ENCODE data around the gene UNKL. TPM values are rescaled to one million over a fixed set of nuclear protein-coding genes. Genes with fewer than 3 reads are reported as not detected.

UNKL gene
- total RNA-seq, 1 experiment from 2014 or later = 112 TPM

DNA sequence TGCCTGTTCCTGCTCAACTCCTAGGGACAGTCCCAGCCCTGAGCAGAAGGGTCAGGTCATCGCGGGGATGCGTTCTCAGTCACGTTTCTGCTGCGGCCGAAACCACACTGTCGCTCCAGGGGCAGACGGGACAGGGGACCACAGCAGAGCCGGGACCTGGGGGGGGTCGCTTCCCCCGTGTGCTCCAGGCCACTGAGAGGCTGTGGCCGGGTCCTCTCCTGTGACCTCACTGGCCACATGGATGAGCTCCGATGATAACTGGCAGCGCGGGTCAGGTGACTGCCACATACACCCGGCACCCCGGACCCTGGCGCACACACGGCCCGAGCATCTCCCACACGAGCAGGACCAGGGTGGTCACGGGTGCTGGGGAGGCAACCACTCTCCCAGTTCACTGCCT is 50.0 kb downstream of the UNKL start:
- CTCF ChIA-PET = interaction anchor here (0.6 kb wide), 1 partner anchor 14 kb away, joined by 6 read pairs; no protein-coding TSS in a partner anchor
- no TSS peak for BruUV-seq (replicated peaks)
- Histone ChIP-seq H3K4me1 (replicated peaks; ENCODE audit: insufficient read depth) (no peaks in the 10 kb centered on the region), H2AFZ (no peak overlapping the region), H3K4me2 (no peak overlapping the region), H3K9me2 (ENCODE audit: insufficient read depth) (no peaks in the 10 kb centered on the region), H3K36me3 (ENCODE audit: low read depth) (peaks cover 19% of the 10 kb centered on the region), H3K27me3 (ENCODE audit: insufficient read depth, low read depth) (no peaks in the 10 kb centered on the region), H3K4me3 (no peak overlapping the region), H3K27ac (no peak overlapping the region), H3K9me3 (ENCODE audit: insufficient read depth, low read depth) (no peaks in the 10 kb centered on the region), H3F3A (ENCODE audit: insufficient read depth, low read depth) (peaks cover 38% of the 10 kb centered on the region; the same call in 1 of the 2 replicates), H3K79me2 (ENCODE audit: low read depth) (peaks cover 25% of the 10 kb centered on the region), H4K20me1 (ENCODE audit: insufficient read depth) (peaks cover 24% of the 10 kb centered on the region)
- TF ChIP-seq CTCF (conservative IDR thresholded peaks at IDR 0.05) = no peak
- no peak for TF ChIP-seq EZH2 (IDR thresholded peaks at IDR 0.05; ENCODE audit: low read depth)
- POLR2A ChIA-PET (ENCODE audit: unreplicated experiment) = no interaction called here
- intact Hi-C loops (cut with micrococcal nuclease; ENCODE audit: unreplicated experiment) = no loop called here
- DNase-seq = no peak

GRCh38 chr16:1363501-1364041 is 50.9 kb downstream of the UNKL start:
- CTCF ChIA-PET = interaction anchor here (0.5 kb wide), 1 partner anchor 8 kb away, joined by 4 read pairs; no protein-coding TSS in a partner anchor
- H2AFZ ChIP-seq = no peak overlapping the region
- H3K9me2 ChIP-seq (ENCODE audit: insufficient read depth) = no peaks in the 10 kb centered on the region
- H4K20me1 ChIP-seq (ENCODE audit: insufficient read depth) = peaks cover 28% of the 10 kb centered on the region
- intact Hi-C loops (cut with micrococcal nuclease; ENCODE audit: unreplicated experiment) = no loop called here
- no TSS peak for BruUV-seq (replicated peaks)
- H3F3A ChIP-seq (ENCODE audit: insufficient read depth, low read depth) = peaks cover 40% of the 10 kb centered on the region; the same call in 1 of the 2 replicates
- TF ChIP-seq EZH2 (IDR thresholded peaks at IDR 0.05; ENCODE audit: low read depth) (no peak), CTCF (conservative IDR thresholded peaks at IDR 0.05) (peak; percentile 75)
- POLR2A ChIA-PET (ENCODE audit: unreplicated experiment) = interaction anchor here (0.6 kb wide), 1 partner anchor 1319 kb away, joined by 4 read pairs; the partner anchor contains the start of gene KCTD5
- DNase-seq = peak in 1 of 2 experiments; percentile 67
- H3K79me2 ChIP-seq (ENCODE audit: low read depth) = peaks cover 32% of the 10 kb centered on the region
- H3K9me3 ChIP-seq (ENCODE audit: insufficient read depth, low read depth) = no peaks in the 10 kb centered on the region
- H3K27ac ChIP-seq = no peak overlapping the region
- peaks cover under 1% of the 10 kb centered on the region for H3K4me1 ChIP-seq (replicated peaks; ENCODE audit: insufficient read depth)
- H3K4me2 ChIP-seq = no peak overlapping the region
- no peaks in the 10 kb centered on the region for H3K27me3 ChIP-seq (ENCODE audit: insufficient read depth, low read depth)
- peaks cover 19% of the 10 kb centered on the region for H3K36me3 ChIP-seq (ENCODE audit: low read depth)
- H3K4me3 ChIP-seq = no peak overlapping the region

GRCh38 chr16:1362807-1363206 is 51.7 kb downstream of the UNKL start:
- peaks cover 8% of the 10 kb centered on the region for H3K4me1 ChIP-seq (replicated peaks; ENCODE audit: insufficient read depth)
- TSS peak; percentile 16 for BruUV-seq (replicated peaks)
- no peak overlapping the region for H3K27ac ChIP-seq
- no peaks in the 10 kb centered on the region for H3K27me3 ChIP-seq (ENCODE audit: insufficient read depth, low read depth)
- peaks cover 19% of the 10 kb centered on the region for H3K36me3 ChIP-seq (ENCODE audit: low read depth)
- H2AFZ ChIP-seq = no peak overlapping the region
- ChIA-PET POLR2A (ENCODE audit: unreplicated experiment) (no interaction called here), CTCF (no interaction called here)
- no peaks in the 10 kb centered on the region for H3K9me3 ChIP-seq (ENCODE audit: insufficient read depth, low read depth)
- H3K79me2 ChIP-seq (ENCODE audit: low read depth) = peaks cover 37% of the 10 kb centered on the region
- peaks cover 36% of the 10 kb centered on the region for H4K20me1 ChIP-seq (ENCODE audit: insufficient read depth)
- H3K9me2 ChIP-seq (ENCODE audit: insufficient read depth) = no peaks in the 10 kb centered on the region
- no peak for DNase-seq
- TF ChIP-seq EZH2 (IDR thresholded peaks at IDR 0.05; ENCODE audit: low read depth) (no peak), CTCF (conservative IDR thresholded peaks at IDR 0.05) (no peak)
- no peak overlapping the region for H3K4me2 ChIP-seq
- intact Hi-C loops (cut with micrococcal nuclease; ENCODE audit: unreplicated experiment) = no loop called here
- H3K4me3 ChIP-seq = no peak overlapping the region
- peaks cover 48% of the 10 kb centered on the region; the same call in 1 of the 2 replicates for H3F3A ChIP-seq (ENCODE audit: insufficient read depth, low read depth)

Measured in PC-9 (cell line).